Stimulated activated CD8-positive, alpha-beta memory T cell treated with anti-CD3 and anti-CD28 coated beads, Interleukin-4, amount 100 ng/mL, for 24 hours (primary cell): ENCODE measurements around the gene TSSK3.
A peak's percentile ranks its signal among the peaks of the same experiment; 100 is the strongest.

Experiments
- DNase-seq: peaks from one replicate; pipeline ENCODE4 v3.0.0-alpha.2; 2020; ENCODE audit warnings: low read depth

Gene TSSK3

DNA sequence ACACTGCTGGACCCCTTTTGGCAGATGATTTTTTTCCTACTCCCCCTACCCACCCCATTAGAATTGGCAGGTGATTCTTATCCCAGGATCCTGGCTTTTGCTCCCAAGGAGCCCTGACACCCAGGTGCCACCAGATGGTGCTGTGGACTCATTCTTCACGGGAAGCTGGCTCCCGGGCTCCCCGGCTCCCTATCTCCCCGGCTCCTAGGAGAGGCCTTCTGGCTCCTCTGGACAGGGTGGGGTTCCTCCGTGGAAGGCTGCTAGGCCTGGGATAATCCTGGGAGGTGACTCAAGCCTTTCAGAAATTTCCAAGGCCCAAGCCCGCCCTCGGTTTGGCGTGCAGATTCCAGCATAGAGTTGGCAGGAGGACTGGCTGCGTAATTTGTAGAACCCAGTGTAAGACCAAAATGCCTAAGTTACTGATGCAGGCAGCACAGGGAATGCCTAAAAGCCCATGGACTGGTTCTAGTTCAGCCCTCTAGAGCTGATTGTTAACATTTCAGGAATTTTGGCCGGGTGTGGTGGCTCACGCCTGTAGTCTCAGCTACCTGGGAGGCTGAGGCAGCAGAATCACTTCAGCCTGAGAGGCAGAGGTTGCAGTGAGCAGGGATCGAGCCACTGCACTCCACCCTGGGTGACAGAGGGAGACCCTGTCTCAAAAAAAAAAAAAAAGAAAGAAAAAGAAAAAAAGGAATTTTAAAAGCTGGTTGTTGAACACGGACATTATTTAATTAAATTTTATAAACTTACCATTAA lies 38.7 kb downstream of the TSSK3 start:
- DNase-seq, result peak; percentile 24

DNA sequence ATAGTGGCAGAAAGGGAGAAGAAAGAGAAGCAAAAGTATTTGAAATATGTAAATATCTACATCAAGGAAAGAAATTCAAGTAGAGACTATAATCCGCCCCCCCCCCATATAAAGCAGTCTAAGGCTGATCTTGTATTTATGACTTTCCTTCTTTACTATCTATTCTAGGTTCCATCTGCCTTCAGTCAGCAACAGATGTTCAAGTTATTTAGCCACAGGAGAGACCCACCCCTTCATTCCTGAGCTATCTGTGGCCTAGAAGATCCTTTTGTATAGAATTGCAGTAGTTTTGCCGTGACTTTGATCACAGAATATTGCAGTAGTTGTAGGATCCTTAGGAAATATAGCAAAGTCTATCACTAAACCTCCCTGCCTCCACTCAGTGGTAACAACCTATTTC lies 42.6 kb downstream of the TSSK3 start:
- no peak for DNase-seq

DNA sequence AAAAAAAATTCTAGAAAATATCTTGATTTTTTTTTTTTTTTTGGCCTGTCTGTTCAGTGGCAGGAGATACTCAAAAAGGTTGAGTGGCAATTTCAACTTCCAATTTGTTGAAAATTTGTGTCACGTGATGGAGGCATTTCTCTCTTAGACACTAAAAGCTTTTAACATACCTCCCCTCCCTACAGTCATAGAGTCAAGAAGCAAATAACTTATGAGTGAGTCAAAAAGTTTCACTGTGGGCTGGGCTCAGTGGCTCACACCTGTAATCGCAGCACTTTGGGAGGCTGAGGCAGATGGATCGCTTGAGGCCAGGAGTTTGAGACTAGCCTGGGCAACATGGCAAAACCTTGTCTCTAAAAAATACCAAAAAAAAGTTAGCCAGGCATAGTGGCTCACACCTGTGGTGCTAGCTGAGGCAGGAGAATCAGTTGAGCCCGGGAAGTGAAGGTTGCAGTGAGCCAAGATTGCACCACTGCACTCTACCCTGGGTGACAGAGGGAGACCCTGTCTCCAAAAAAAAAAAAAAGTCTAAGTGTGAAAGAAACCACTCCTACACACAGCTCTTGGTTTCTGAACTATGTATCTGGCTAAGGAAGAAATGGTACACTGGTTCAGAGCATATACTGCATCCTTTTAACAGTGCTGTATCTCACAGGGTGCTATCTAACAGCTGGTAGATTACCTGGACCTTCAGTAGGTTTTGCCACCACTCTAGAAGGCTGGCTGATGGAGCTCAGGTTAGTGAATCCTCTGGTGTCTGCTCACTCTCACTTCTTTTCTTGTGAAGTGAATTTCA lies 43.5 kb downstream of the TSSK3 start:
- DNase-seq, result no peak

DNA sequence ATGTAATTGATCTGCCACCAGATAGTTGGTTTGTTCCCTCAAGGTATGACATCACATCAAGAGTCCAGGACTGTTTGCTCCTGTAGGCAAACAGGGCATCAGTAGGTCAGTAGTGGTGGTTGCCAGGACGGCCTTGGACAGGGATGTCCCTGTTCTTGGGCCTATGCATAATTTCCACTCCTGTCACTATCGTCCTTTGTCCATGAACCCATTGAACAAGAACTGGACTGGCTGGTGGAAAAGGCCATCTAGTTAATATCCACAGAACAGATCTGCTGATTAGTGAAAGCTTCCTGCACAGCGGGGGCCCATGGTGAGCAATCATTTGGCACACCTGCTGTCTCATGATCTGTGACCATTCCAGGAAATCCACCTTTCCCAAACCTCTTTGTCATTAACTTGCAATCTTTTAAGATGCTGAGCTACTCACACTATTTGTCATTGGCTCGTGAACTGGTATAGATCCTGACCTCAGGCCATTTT lies 44.3 kb downstream of the TSSK3 start:
- no peak for DNase-seq

DNA sequence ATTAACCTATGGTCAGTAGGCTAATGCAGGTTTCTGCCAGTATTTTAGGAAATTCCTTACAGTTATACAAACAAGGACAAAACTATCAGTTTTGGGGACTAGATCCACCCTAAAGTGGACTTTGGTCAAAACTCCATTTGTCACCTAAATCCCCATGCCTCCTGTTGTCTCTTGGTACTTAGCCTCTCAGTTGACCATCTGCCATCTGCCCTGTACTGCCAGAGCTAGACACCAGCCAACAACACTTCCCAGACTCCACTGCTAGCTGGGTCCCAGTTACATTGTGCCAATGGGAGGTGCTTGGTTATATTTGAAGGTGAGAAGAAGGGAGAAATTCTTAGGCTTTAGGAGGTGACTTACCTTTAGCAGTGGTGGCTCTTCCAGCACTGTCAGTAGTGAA lies 48.9 kb downstream of the TSSK3 start:
- DNase-seq, result no peak

DNA sequence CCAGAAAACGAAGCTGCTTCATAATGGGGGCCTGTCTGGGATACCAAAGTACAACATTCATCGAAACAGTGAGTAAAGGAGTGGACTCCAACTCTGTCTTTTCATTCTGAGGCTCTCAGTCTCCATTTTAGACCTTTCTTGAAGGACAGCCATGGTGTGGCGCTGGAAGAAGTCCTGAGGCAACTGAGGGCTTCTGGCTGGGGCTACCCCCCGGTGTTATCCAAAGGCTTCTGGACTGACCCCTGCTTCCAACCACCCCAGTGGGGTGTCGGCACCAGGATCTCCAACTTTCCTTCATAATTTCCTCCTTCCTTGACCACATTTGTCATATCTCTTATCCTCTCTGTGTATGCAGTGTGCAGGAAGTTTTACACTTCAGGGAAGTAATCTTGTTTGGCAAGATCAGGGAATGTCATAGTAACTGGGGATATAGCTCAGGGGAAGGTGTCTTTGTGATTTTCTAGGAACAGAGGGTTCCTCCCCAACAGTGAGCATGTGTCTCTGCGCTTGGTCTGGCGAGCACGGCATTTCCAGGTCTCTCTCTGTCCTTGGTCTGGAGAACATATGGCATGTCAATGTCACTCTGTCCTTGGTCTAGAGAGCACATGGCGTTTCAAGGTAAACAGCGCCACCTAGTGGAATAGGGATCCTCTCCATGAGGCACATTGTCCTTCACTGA lies 51.3 kb downstream of the TSSK3 start:
- peak; percentile 33 for DNase-seq
